HL-60 (cell line): ENCODE measurements around the gene WDR26.

Experiments used
- DNase-seq, 2 experiments: peaks; one replicate each; pipeline ENCODE4 v3.0.0-alpha.2; 2010 to 2020; ENCODE audit warnings: low read depth in 1 of 2, low spot score in 1 of 2
- H3K27ac ChIP-seq: fragments of 250-450 bp; sonication (Bioruptor Pico); replicated peaks from 2 replicates; pipeline ENCODE4 v1.5.1; 2020; ENCODE audit warnings: mild to moderate bottlenecking, moderate library complexity
- H3K27me3 ChIP-seq: fragments of 250-450 bp; sonication (Bioruptor Pico); 2 replicates; pipeline ENCODE4 v1.5.1; 2021; ENCODE audit warnings: mild to moderate bottlenecking, moderate library complexity; ENCODE audit not compliant: insufficient read depth, poor library complexity, severe bottlenecking
- H3K4me3 ChIP-seq: replicated peaks from 2 replicates; pipeline ENCODE4 v1.5.1; 2011; ENCODE audit warnings: mild to moderate bottlenecking, control low read depth, low read length; ENCODE audit not compliant: insufficient read depth
- GABPA ChIP-seq: IDR thresholded peaks from 2 replicates; pipeline ENCODE4 v1.6.1; 2012; ENCODE audit warnings: low read depth
- POLR2AphosphoS5 ChIP-seq: IDR thresholded peaks from 2 replicates; pipeline ENCODE4 v1.6.1; 2012; ENCODE audit warnings: low read depth
- SPI1 ChIP-seq: IDR thresholded peaks from 2 replicates; pipeline ENCODE4 v1.6.1; 2012; ENCODE audit warnings: low read depth, mild to moderate bottlenecking, borderline replicate concordance
- TF ChIP-seq, protein P1 (sequence below): IDR thresholded peaks from one replicate; pipeline ENCODE4 v1.5.1; 2011; ENCODE audit warnings: low read length, control low read depth, inconsistent platforms; ENCODE audit not compliant: insufficient read depth
- TF ChIP-seq, protein P2 (sequence below): IDR thresholded peaks from 2 replicates; pipeline ENCODE4 v1.6.1; 2012; ENCODE audit warnings: low read depth; ENCODE audit not compliant: insufficient replicate concordance

Gene WDR26

GRCh38 chr1:224377676-224378006 is 57.0 kb downstream of the WDR26 start:
- H3K27ac ChIP-seq: peak overlapping the region; percentile 85
- H3K4me3 ChIP-seq: no peak overlapping the region
- TF ChIP-seq SPI1 (no peak), POLR2AphosphoS5 (peak; percentile 7; the same call in 1 of the 2 replicates)
- peak in 1 of 2 experiments; percentile 9 for DNase-seq
- no peaks in the 10 kb centered on the region for H3K27me3 ChIP-seq

DNA sequence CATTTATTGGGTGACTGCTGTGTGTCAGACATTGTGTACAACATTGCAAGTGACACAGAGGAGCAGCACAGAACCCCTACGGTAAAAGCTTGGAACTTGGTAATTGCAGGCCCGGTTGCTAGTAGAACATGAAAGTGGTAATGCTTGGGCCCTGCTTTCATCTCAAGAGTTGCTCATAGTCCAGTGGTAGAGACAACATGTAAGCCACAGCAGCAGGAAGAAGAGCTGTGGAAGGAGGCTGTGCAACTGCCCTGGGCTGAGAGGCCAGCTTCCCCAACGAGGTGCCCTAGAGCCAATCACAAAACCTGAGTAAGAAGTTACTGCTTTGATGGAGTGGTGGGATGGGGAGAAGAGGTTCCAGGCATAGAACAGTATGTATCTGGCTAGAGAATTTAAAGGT is 59.5 kb downstream of the WDR26 start:
- DNase-seq: peak in 1 of 2 experiments; percentile 50
- TF ChIP-seq, protein P1, sequence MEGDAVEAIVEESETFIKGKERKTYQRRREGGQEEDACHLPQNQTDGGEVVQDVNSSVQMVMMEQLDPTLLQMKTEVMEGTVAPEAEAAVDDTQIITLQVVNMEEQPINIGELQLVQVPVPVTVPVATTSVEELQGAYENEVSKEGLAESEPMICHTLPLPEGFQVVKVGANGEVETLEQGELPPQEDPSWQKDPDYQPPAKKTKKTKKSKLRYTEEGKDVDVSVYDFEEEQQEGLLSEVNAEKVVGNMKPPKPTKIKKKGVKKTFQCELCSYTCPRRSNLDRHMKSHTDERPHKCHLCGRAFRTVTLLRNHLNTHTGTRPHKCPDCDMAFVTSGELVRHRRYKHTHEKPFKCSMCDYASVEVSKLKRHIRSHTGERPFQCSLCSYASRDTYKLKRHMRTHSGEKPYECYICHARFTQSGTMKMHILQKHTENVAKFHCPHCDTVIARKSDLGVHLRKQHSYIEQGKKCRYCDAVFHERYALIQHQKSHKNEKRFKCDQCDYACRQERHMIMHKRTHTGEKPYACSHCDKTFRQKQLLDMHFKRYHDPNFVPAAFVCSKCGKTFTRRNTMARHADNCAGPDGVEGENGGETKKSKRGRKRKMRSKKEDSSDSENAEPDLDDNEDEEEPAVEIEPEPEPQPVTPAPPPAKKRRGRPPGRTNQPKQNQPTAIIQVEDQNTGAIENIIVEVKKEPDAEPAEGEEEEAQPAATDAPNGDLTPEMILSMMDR: no peak
- TF ChIP-seq POLR2AphosphoS5: no peak
- no peak for TF ChIP-seq SPI1
- TF ChIP-seq GABPA: no peak
- TF ChIP-seq, protein P2, sequence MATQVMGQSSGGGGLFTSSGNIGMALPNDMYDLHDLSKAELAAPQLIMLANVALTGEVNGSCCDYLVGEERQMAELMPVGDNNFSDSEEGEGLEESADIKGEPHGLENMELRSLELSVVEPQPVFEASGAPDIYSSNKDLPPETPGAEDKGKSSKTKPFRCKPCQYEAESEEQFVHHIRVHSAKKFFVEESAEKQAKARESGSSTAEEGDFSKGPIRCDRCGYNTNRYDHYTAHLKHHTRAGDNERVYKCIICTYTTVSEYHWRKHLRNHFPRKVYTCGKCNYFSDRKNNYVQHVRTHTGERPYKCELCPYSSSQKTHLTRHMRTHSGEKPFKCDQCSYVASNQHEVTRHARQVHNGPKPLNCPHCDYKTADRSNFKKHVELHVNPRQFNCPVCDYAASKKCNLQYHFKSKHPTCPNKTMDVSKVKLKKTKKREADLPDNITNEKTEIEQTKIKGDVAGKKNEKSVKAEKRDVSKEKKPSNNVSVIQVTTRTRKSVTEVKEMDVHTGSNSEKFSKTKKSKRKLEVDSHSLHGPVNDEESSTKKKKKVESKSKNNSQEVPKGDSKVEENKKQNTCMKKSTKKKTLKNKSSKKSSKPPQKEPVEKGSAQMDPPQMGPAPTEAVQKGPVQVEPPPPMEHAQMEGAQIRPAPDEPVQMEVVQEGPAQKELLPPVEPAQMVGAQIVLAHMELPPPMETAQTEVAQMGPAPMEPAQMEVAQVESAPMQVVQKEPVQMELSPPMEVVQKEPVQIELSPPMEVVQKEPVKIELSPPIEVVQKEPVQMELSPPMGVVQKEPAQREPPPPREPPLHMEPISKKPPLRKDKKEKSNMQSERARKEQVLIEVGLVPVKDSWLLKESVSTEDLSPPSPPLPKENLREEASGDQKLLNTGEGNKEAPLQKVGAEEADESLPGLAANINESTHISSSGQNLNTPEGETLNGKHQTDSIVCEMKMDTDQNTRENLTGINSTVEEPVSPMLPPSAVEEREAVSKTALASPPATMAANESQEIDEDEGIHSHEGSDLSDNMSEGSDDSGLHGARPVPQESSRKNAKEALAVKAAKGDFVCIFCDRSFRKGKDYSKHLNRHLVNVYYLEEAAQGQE: no peak
- Histone ChIP-seq H3K27ac (peak overlapping the region; percentile 4), H3K27me3 (no peaks in the 10 kb centered on the region), H3K4me3 (no peak overlapping the region)

- no peak overlapping the region for H3K4me3 ChIP-seq
- no peak for TF ChIP-seq SPI1
- TF ChIP-seq GABPA: no peak
- TF ChIP-seq, protein P2: no peak
- TF ChIP-seq, protein P1: no peak
- no peak for TF ChIP-seq POLR2AphosphoS5
- DNase-seq: no peak
- H3K27me3 ChIP-seq: no peaks in the 10 kb centered on the region
- H3K27ac ChIP-seq: no peak overlapping the region
Measured at GRCh38 chr1:224373008-224373590, 61.5 kb downstream of the WDR26 start.

GRCh38 chr1:224368409-224368808 is 66.2 kb downstream of the WDR26 start:
- no peak for TF ChIP-seq GABPA
- no peak for TF ChIP-seq POLR2AphosphoS5
- no peak for DNase-seq

GRCh38 chr1:224359207-224359606 is 75.4 kb downstream of the WDR26 start:
- H3K4me3 ChIP-seq: no peak overlapping the region
- H3K27me3 ChIP-seq: no peaks in the 10 kb centered on the region
- H3K27ac ChIP-seq: peak overlapping the region; percentile 75; the same call in 1 of the 2 replicates
- TF ChIP-seq, protein P1: no peak
- no peak for TF ChIP-seq GABPA
- no peak for TF ChIP-seq SPI1
- no peak for TF ChIP-seq POLR2AphosphoS5
- TF ChIP-seq, protein P2: no peak
- no peak for DNase-seq

More at GRCh38 chr1:224368409-224368808, 66.2 kb downstream of the WDR26 start:
- H3K27me3 ChIP-seq: no peaks in the 10 kb centered on the region
- no peak overlapping the region for H3K27ac ChIP-seq
- H3K4me3 ChIP-seq: no peak overlapping the region
